Esophagus squamous epithelium (tissue), 4 donors: ENCODE results near the gene NRXN3.

Source experiments
- CTCF ChIP-seq, 6 experiments: fragments of 450-650 bp in 4 of 6; fragments of 200-600 bp in 2 of 6; sonication (generic) in 2 of 6; IDR thresholded peaks; one replicate each; pipeline ENCODE4 v1.5.1; 2016 to 2019; ENCODE audit warnings: antibody characterized with exemption in 6 of 6, mild to moderate bottlenecking in 4 of 6, moderate library complexity in 4 of 6
- POLR2A ChIP-seq, 4 donors: fragments of 450-650 bp; IDR thresholded peaks; one replicate each; pipeline ENCODE4 v1.6.1; 2017; ENCODE audit warnings: antibody characterized with exemption in 4 of 4, mild to moderate bottlenecking in 4 of 4, moderate library complexity in 3 of 4

- TF ChIP-seq CTCF (IDR thresholded peaks at IDR 0.05): no peak
- no peak for TF ChIP-seq POLR2A (IDR thresholded peaks at IDR 0.05)
Observed at GRCh38 chr14:78746086-78746595, 576.0 kb downstream of the NRXN3 start.
